Suprapubic skin (tissue), 4 donors: ENCODE results near the gene MAJIN.

ENCODE experiments used
- CTCF ChIP-seq, 2 donors: fragments of 200-600 bp in 1 of 2; fragments of 450-650 bp in 1 of 2; sonication (generic) in 1 of 2; IDR thresholded peaks; one replicate each; pipeline ENCODE4 v1.5.1; 2016 to 2019; ENCODE audit warnings: antibody characterized with exemption in 2 of 2, mild to moderate bottlenecking in 1 of 2, moderate library complexity in 1 of 2
- EP300 ChIP-seq: sonication (generic); formaldehyde crosslinking; IDR thresholded peaks from one replicate; pipeline ENCODE4 v1.6.1; 2017; ENCODE audit warnings: antibody characterized with exemption
- POLR2A ChIP-seq, 2 donors: fragments of 450-650 bp; IDR thresholded peaks; one replicate each; pipeline ENCODE4 v1.6.1; 2017; ENCODE audit warnings: antibody characterized with exemption in 2 of 2, mild to moderate bottlenecking in 2 of 2, moderate library complexity in 2 of 2
- POLR2AphosphoS5 ChIP-seq, 3 donors: sonication (generic); formaldehyde crosslinking; IDR thresholded peaks; one replicate each; pipeline ENCODE4 v1.6.1; 2017; ENCODE audit warnings: antibody characterized with exemption in 3 of 3

- TF ChIP-seq CTCF (IDR thresholded peaks at IDR 0.05) (no peak), EP300 (no peak), POLR2AphosphoS5 (IDR thresholded peaks at IDR 0.05) (no peak), POLR2A (IDR thresholded peaks at IDR 0.05) (no peak)
These were observed 8.8 kb downstream of the MAJIN start for GRCh38 chr11:64963072-64963631.
